ENCODE data around the gene TUBA8. TPM values are rescaled to one million over a fixed set of nuclear protein-coding genes. Genes with fewer than 3 reads are reported as not detected.
"Not testable (repeated sequence)": the region's sequence is repeated elsewhere in the genome, so short reads cannot be mapped to it uniquely, and the experiment has no call there.

Gene TUBA8
- polyA plus RNA-seq, 1 experiment: 2.7 TPM

DNA sequence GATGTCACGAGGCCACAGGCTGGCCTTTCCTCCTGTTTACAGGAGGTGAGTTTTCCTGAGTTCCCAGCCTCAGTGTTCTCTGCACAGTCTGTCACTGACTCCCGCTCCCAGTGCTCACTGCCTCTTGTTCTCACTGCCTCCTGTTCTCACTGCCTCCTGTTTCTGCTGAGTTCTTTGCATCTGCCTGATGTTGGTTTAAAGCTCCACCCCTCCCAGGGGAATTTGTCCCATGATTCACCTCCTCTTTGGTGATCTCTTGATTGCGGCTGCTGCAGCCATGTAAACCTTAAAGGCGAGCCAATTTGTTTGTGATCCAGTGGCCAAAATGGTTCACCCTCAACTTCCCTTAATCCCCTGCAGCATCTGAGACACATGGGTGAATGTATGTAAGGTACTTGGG is 6.0 kb upstream of the TUBA8 start:
- ChIA-PET CTCF (interaction anchor here (1.4 kb wide), 1 partner anchor 28 kb away, joined by 6 read pairs; no protein-coding TSS in a partner anchor), POLR2A (no interaction called here)

DNA sequence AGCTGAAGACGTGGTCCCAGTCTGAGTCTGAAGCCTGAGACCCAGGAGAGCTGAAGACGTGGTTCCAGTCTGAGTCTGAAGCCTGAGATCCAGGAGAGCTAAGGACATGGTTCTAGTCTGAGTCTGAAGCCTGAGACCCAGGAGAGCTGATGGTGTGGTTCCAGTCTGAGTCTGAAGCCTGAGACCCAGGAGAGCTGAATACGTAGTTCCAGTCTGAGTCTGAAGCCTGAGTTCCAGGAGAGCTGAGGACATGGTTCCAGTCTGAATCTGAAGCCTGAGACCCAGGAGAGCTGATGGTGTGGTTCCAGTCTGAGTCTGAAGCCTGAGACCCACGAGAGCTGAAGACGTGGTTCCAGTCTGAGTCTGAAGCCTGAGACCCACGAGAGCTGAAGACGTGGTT is 4.6 kb upstream of the TUBA8 start:
- CTCF ChIA-PET: interaction anchor here (1.4 kb wide), 1 partner anchor 30 kb away, joined by 6 read pairs; no protein-coding TSS in a partner anchor
- POLR2A ChIA-PET: not testable (repeated sequence)

More for the DNA sequence above, 6.0 kb upstream of the TUBA8 start:
- no peak overlapping the region for H3K4me3 ChIP-seq (ENCODE audit: low read depth, low read length)
- H3K9me3 ChIP-seq (ENCODE audit: control insufficient read depth, insufficient read depth, low read length): peaks cover 2% of the 10 kb centered on the region; the same call in 1 of the 2 replicates
- no peaks in the 10 kb centered on the region for H3K27me3 ChIP-seq (ENCODE audit: control insufficient read depth, insufficient read depth, low read length)
- no peak overlapping the region for H3K27ac ChIP-seq (ENCODE audit: low read depth, low read length)
- TF ChIP-seq CTCF (IDR thresholded peaks at IDR 0.05; ENCODE audit: low read depth, low read length): no peak
- no peak for DNase-seq (ENCODE audit: low read depth, low spot score)

GRCh38 chr22:18106550-18107341 is 3.9 kb upstream of the TUBA8 start:
- POLR2A ChIA-PET; DNase-seq (ENCODE audit: low read depth, low spot score); CTCF ChIA-PET: not testable (repeated sequence)

More for the DNA sequence above, 4.6 kb upstream of the TUBA8 start:
- not testable (repeated sequence) for H3K27me3 ChIP-seq (ENCODE audit: control insufficient read depth, insufficient read depth, low read length); H3K9me3 ChIP-seq (ENCODE audit: control insufficient read depth, insufficient read depth, low read length); H3K27ac ChIP-seq (ENCODE audit: low read depth, low read length); H3K4me3 ChIP-seq (ENCODE audit: low read depth, low read length); DNase-seq (ENCODE audit: low read depth, low spot score)

GRCh38 chr22:18108187-18108586 is 2.4 kb upstream of the TUBA8 start:
- no peak overlapping the region for H3K27ac ChIP-seq (ENCODE audit: low read depth, low read length)
- DNase-seq (ENCODE audit: low read depth, low spot score): no peak
- H3K4me3 ChIP-seq (ENCODE audit: low read depth, low read length): no peak overlapping the region
- ChIA-PET CTCF (no interaction called here), POLR2A (no interaction called here)
- TF ChIP-seq CTCF (IDR thresholded peaks at IDR 0.05; ENCODE audit: low read depth, low read length): no peak
- peaks cover 2% of the 10 kb centered on the region; the same call in 1 of the 2 replicates for H3K9me3 ChIP-seq (ENCODE audit: control insufficient read depth, insufficient read depth, low read length)
- peaks cover 8% of the 10 kb centered on the region for H3K27me3 ChIP-seq (ENCODE audit: control insufficient read depth, insufficient read depth, low read length)

More at GRCh38 chr22:18106550-18107341, 3.9 kb upstream of the TUBA8 start:
- not testable (repeated sequence) for H3K9me3 ChIP-seq (ENCODE audit: control insufficient read depth, insufficient read depth, low read length); H3K27me3 ChIP-seq (ENCODE audit: control insufficient read depth, insufficient read depth, low read length); H3K4me3 ChIP-seq (ENCODE audit: low read depth, low read length); H3K27ac ChIP-seq (ENCODE audit: low read depth, low read length)

DNA sequence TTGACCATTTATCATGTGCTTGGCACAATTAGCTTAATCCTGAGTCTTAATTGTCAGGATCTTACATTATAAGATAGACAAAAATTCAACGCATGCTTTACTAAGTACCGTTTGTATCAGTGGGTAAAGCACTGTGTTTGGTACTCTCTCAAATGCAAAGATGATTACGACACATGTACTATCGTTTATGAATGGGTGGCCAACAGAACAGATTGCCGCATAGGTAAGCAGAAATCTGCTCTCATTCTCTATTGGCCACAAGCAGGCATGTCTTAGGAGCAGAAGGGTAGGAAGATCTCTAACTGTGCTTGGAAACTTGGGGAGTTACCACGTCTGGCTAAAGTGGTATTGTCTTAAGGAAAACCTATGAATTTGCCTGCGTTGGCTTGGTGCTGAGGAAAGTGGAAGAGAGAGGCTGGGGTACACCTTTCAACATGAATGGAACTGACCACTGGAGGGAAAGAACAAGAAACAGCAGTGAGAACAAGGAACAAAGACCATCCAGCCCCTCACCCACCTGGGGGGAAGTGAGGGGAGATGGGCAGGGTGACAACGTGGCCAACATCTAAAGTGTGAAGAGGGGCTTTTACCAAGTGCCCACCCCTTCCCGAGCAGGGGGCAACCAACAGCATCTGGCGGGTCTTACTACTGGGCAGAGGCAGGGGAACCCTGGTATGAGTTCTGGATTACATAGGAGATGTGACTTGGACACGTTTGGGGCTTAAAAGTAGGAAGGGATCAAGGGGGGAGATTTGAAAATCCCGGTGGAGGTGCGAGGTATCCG is 1.0 kb upstream of the TUBA8 start:
- H3K9me3 ChIP-seq (ENCODE audit: control insufficient read depth, insufficient read depth, low read length): peaks cover 2% of the 10 kb centered on the region; the same call in 1 of the 2 replicates
- TF ChIP-seq CTCF (IDR thresholded peaks at IDR 0.05; ENCODE audit: low read depth, low read length): no peak
- no peak for DNase-seq (ENCODE audit: low read depth, low spot score)
- peaks cover 8% of the 10 kb centered on the region for H3K27me3 ChIP-seq (ENCODE audit: control insufficient read depth, insufficient read depth, low read length)
- no peak overlapping the region for H3K27ac ChIP-seq (ENCODE audit: low read depth, low read length)
- peak overlapping the region; percentile 53; the same call in 1 of the 2 replicates for H3K4me3 ChIP-seq (ENCODE audit: low read depth, low read length)
- POLR2A ChIA-PET: no interaction called here
- CTCF ChIA-PET: no interaction called here
